Raji (cell line): Measurements from ENCODE around the gene MVD.
A peak's percentile ranks its signal among the peaks of the same experiment; 100 is the strongest.

Source experiments
- POLR2A ChIP-seq: IDR thresholded peaks from 2 replicates; pipeline ENCODE4 v1.6.1; 2011; ENCODE audit warnings: low read depth, low read length, control low read depth; ENCODE audit not compliant: insufficient read depth

The MVD gene

DNA sequence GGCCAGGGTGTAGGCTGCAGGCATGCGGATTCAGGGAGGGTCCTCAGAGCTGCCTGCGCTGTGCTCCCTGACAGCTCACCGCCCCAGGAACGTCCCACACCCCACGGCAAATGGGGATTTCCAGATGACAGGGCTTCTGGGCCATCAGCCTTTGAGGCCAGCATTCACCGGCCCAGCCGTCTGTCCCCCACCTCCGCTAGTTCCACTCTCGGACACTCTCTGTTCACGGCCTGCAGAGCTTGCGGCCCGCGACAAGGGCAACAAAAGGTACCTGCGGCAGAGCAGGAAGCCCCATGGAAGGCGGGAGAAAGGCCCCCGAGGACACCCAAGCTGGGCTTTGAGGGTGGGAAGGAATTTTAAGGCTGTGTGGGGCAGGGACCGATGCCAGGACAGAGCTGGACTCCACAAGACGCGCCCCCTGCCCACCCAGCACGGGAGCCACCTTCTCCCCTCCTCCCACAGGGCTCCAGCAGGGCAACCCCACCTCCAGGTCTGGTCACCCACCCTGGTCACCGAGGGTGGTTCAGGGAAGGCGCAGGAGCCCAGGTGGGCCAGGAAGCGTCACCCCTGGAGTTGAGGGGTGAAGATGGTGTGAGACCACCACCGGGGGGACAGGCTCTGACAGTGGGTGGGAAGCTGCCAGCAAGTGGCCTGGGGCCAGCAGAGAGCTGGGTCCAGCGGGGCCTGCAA, 6.5 kb downstream of the MVD start:
- TF ChIP-seq POLR2A: no peak

GRCh38 chr16:88655733-88656281, 7.1 kb downstream of the MVD start:
- TF ChIP-seq POLR2A: no peak

GRCh38 chr16:88655053-88655732, 7.7 kb downstream of the MVD start:
- no peak for TF ChIP-seq POLR2A

GRCh38 chr16:88654363-88655052, 8.4 kb downstream of the MVD start:
- no peak for TF ChIP-seq POLR2A

DNA sequence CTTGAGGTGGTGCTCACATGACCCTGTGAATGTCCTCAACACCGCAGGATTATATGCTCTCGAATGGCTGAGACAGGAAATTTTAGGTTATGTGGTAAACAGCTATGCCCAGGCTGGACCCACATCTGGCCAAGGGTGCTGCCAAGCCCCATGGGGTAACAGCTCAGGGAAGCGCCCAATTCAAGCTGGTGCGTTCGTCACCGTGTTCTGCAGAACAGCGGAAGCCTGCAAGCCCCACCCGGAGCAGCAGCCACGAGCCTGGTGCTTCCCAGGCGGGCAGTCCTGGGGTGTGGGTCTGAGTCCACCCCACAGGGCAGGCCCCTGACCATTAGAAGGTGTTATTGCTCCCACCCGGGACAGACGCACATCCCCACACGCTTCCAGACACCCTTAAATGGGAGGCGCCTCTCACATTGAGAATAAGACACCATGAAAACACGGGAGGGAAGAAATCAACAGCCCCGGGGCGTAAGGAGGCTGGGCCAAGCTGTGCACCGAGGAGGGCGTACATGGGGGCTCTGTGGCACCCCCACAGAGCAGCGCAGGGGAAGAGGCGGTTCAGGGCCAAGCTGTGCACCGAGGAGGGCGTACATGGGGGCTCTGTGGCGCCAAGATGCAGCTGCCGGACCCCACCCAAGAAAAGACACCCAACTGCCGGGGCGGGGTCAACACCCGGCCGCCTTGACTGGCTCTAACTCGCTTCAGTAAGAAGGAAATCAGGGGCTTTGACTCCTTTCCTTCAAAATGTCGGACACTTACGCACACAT, 9.1 kb downstream of the MVD start:
- TF ChIP-seq POLR2A: no peak

DNA sequence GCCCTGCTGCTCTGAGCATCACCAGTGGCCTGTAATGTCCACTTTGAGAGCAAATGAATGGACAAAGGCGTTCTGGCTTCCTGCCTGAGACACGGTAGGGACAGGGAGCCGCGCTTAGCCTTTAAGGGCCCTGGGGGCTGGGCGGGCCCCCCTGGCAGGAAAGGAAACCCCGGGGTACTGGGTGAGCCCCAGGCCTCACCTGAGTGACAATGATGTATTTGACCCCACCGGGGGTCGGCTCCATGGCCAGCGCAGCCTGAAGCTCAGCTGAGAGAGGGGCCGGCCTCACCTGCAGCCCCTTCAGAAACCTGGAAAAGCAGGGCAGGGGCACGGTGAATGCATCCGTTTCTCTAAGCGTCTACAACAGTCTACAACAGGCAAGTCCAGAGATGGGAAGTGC, 9.8 kb downstream of the MVD start:
- TF ChIP-seq POLR2A: no peak

DNA sequence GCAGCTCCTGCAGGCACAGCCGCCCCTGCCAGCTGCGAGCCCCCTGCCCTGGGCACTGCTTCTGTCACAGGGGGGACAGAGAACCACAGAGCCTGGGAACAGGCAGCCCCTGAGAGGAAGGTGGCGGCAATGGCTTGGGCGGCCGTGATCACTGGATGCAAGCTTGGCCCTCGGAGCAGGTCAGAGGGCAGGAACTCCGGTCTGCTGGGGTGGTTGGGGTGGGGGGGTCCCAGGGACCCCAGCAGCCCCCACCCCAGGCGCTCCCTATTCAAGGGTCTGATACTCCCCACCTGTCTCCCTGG, 10.2 kb downstream of the MVD start:
- TF ChIP-seq POLR2A: no peak

DNA sequence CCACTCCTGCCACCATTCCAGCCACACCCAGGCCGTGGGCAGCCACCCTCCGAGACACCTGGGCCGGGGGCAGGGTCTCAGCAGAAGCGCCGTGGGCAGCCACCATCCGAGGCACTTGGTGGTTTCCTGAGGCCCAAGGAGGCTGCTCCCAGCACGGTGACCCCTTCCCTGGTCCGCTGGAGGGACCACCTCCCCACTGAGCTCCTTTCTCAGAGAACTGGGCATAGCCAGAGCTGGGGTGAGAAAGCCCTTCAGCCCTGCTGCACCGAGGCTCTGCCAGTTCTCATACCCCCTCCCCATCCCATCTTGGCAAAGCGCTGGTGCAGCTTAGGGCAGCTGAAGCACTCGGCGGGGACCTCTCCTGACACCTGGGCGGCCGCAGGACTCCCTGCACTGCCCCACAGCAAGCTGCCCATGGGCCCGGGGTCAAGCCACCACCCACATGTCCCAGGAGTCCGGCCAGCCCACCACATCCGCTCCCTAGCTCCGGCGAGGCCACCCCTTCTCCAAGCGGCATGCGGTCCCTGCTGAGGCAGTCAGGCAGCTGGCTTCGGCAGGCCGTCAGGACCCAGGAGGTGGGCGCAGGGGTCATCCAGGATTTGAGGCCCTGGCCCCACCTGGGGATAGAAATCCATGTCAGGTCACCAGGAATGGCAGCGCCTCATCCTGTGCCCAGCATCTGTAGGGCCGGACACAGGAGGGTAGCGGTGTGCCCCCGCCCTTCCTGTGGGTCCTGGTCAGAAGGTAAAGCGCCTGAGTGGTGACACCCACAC, 10.7 kb downstream of the MVD start:
- TF ChIP-seq POLR2A: no peak

GRCh38 chr16:88651276-88651988, 11.5 kb downstream of the MVD start:
- TF ChIP-seq POLR2A: peak; percentile 50

DNA sequence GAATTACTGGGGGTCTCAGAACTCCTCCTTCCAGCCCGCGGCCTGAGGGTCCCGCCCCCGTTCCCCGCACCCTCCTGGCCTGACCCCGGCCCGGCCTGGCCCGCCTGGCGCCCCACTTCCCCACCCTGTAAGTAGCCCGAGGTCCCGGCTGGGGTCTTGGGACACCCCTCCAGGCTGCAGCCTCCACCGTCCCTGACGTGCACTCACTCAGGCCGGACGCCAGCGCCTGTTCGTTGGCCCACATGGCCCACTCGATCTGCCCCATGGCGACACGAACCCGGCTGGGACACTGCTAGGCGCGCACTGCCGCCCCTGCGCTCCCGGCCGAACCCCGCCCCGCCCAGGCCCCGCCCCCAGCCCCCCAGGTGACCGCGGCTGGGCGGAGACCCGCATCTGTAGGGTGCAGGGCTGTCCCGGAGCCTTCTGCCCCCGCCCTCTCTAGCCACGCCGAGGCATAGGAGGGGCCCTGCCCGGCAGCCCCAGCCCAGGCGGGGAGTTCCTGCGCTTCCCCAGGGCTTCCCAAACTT, 12.1 kb downstream of the MVD start, which contains the start of gene CYBA:
Gene CYBA (minus strand): TSS at position 305 of the 527 bp plus-strand sequence. CDS start 40 bp downstream, at position 265.
- peak; percentile 91 for TF ChIP-seq POLR2A

DNA sequence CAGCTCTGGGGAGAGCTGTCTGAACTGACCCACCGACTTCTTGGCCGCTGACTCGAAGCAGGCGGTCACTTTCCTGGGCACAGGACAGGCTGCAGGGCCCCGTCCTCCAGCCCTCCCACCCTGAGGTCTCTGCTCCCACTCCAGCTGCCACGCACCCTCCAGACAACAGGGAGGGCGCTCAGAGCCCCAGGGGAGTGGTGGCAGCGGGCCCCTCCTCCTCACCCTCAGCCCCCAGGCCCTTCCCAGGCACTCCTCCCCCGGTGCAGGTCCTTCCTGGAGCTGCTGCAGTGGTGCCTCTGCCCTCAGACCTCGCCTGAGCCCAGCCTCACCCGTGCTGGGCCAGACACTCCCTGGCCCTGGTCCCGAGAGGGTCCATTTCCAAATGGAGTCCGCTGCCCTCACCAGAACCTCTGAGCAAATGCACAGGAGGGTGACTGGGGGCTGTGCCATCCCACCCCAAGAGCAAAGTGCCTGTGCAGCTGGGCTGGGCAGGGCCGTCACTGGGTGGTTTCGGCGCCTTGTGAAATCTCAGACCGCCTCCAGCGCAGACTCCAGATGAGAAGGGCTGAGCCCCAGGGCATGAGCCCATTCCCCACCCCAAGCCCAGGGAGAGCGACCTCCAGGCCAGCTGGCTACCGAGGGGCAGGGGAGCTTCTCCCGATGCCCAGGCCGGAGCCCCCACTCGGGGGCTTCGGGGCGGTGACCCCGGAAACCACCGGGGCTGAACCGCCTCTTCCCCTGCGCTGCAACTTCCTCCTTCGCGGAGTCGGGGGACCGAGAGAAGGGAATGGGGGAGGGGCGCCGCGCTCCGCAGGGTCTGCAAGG, 12.8 kb downstream of the MVD start:
- no peak; the same call in 1 of the 2 replicates for TF ChIP-seq POLR2A

- TF ChIP-seq POLR2A: no peak
These were observed 13.5 kb downstream of the MVD start for GRCh38 chr16:88649195-88649923.
